Fibroblast of villous mesenchyme (primary cell): ENCODE results near the gene CPM. TPM values are rescaled to one million over a fixed set of nuclear protein-coding genes. Genes with fewer than 3 reads are reported as not detected.
A peak's percentile ranks its signal among the peaks of the same experiment; 100 is the strongest.
"Not testable (repeated sequence)": the region's sequence is repeated elsewhere in the genome, so short reads cannot be mapped to it uniquely, and the experiment has no call there.

Experiments used
- DNase-seq: peaks from one replicate; pipeline ENCODE4 v3.0.0-alpha.2; 2010; ENCODE audit warnings: low read depth
- H3K4me3 ChIP-seq: 2 replicates; pipeline ENCODE4 v1.5.1; 2011; ENCODE audit warnings: low read depth, mild to moderate bottlenecking, low read length
- total RNA-seq: library from RNA; depleted of rRNA; stranded (reverse); fragments of >200 nt; gene quantifications from 2 replicates; pipeline ENCODE4 v1.2.3, GENCODE V29; 2012
- TF ChIP-seq, protein P1 (sequence below): IDR thresholded peaks from 2 replicates; pipeline ENCODE4 v1.5.1; 2012; ENCODE audit warnings: low read depth, mild to moderate bottlenecking, low read length; ENCODE audit not compliant: insufficient read depth

CPM gene
- total RNA-seq, 1 donor, result 23.3 TPM

DNA sequence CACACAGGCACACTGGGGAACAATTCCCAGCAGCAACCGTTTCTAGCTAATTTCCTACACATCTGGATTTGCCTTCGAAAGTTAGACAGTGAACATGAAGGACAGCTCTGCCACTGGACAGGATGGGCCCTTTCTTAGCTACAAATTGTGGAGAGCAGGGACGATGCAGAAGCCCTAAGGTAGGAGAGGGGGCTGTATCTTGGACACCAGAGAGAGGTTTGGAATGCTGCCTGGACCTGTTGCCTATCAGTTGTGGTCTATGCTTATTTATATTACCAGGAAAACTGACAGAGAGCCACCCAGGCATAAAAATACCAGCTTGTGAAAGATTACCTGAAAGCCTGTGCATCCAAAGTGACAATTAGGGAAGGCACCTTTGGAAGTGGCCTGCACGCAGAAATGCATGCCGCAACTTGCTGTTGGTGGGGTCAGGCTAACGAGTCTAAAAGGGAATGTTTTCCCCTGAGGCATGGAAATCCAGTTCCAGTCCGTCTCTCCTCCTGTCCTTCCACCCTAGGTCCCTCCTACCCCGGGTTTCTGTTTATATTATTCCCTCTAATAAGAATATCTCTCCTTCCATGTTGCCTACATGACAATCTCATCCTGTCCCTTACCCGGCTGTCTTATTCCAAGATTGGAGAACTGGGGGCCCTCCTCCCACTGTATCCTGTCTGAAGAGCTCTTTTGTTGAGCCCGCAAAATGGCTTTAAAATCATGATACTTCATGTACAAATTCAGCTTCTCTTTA is 64.8 kb downstream of the CPM start:
- TF ChIP-seq, protein P1, sequence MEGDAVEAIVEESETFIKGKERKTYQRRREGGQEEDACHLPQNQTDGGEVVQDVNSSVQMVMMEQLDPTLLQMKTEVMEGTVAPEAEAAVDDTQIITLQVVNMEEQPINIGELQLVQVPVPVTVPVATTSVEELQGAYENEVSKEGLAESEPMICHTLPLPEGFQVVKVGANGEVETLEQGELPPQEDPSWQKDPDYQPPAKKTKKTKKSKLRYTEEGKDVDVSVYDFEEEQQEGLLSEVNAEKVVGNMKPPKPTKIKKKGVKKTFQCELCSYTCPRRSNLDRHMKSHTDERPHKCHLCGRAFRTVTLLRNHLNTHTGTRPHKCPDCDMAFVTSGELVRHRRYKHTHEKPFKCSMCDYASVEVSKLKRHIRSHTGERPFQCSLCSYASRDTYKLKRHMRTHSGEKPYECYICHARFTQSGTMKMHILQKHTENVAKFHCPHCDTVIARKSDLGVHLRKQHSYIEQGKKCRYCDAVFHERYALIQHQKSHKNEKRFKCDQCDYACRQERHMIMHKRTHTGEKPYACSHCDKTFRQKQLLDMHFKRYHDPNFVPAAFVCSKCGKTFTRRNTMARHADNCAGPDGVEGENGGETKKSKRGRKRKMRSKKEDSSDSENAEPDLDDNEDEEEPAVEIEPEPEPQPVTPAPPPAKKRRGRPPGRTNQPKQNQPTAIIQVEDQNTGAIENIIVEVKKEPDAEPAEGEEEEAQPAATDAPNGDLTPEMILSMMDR, result no peak
- DNase-seq, result no peak
- H3K4me3 ChIP-seq, result no peak overlapping the region

DNA sequence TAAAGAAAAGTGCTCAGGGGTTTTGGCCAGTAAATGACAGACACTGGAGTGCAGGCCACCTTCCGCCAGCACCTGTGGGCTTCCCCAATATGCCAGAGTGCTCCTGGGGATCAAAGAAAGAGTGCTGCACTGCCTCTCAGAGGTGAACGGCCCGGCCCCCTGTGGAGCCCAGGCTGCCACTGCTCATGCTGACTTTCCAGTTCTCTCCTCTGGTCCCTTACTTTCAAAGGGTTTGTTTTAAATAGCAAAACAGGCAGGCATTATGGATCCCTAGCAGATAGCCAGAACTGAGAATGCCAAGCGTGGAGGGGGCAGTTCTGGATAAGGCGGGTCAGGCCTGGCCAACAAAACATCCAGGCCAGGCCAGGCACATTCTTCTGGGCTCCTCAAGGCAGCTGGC is 65.4 kb downstream of the CPM start:
- no peak for DNase-seq
- TF ChIP-seq, protein P1, result no peak
- no peak overlapping the region for H3K4me3 ChIP-seq

DNA sequence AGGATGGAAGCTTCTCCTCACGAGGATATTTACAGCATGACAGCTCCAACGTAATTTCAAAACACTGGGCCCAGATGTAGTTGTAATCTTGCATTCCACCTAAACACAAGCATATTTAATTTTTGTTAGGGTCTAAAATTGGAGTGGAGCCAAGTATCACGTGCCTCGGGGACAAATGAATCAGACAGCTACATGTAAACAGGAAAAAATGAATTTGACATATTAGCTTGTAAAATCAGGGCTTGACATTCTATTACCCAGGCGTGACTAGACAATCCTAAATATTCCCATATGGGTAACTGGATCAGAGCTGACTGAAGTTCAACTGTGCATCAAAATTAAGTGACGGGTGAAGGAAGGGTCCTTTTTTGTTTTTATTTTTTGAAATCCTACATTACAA is 66.0 kb downstream of the CPM start:
- TF ChIP-seq, protein P1, result no peak
- peak; percentile 44 for DNase-seq
- H3K4me3 ChIP-seq, result no peak overlapping the region

DNA sequence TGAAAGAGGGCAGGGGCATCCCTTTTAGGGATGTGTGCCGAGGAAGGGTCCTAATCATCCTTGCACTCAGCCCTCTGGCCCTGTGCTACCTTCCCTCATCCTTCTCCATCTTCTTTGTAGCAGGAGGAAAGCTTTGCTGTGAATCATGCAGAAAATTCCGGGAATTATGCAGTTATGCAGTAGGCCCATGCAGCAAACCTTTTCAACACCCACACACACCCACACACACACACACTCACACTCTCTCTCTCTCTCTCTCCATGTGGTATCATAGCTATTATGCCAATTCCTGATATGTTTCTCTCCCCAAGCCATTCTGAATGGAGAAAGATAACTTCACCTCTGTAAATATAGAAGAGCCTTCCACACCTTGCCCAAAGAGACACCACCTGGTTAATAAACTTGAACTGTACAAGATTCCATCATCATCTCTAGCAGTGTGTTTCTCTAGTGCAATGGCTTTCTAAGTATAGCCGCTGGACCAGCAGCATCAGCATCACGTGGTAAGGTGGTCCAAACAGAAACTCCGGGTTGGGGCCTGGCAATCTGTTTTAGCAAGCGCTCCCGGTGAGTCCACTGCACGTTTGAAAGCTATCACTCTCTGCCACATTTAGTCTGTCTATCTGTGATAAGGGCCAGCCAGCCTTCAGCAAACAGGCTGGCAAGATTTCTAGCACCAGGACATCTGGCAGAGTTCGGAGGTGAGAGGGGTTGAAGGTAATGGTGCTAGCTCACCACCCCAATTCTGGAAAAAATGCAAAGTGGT is 67.4 kb downstream of the CPM start:
- TF ChIP-seq, protein P1, result no peak
- DNase-seq, result no peak
- no peak overlapping the region for H3K4me3 ChIP-seq

DNA sequence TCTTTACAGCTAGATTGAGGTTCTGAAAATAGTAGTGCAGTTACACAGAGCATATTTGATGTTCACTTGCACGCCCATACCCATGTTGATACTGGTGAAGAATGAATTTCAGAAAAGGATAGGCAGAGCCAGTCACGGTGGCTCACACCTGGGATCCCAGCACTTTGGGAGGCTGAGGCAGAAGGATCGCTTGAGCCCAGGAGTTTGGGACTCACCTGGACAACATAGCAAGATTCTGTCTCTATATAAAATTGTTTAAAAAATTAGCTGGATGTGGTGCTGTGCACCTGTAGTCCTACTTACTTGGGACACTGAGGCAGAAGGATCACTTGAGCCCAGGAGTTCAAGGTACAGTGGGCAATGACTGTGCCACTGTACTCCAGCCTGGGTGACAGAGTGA is 68.4 kb downstream of the CPM start:
- no peak for DNase-seq
- TF ChIP-seq, protein P1, result no peak
- no peak overlapping the region for H3K4me3 ChIP-seq

DNA sequence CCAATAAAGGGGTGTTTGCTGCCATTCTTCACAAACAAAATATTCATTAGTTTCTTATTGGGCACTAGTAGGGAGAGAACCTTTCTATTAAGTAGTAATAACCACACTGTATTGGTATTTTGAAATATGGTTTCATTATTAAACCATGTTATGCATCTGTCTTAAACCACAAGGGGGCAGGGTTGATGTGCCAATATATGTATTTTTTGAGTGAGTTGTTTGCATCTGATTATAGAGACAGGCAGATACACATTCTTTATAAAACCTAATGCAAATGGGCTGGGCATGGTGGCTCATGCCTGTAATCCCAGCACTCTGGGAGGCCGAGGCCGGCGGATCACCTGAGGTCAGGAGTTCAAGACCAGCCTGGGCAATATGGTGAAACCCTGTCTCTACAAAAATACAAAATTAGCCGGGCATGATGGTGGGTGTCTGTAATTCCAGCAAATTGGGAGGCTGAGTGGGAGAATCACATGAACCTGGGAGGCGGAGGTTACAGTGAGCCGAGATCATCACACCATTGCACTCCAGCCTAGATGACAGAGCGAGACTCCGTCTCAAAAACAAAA is 69.0 kb downstream of the CPM start:
- H3K4me3 ChIP-seq, result not testable (repeated sequence)
- peak; percentile 57 for DNase-seq

More for the DNA sequence above, 69.0 kb downstream of the CPM start:
- TF ChIP-seq, protein P1, result peak; percentile 53
